AG04449 (cell line): ENCODE results near the gene PPT1.

Experiments used
- CTCF ChIA-PET: fragments of 350-600 bp; formaldehyde crosslinking; extraction: SDS; loops from one replicate; lab custom pipeline; 2021; ENCODE audit warnings: antibody characterized with exemption; lab: Yijun Ruan, JAX
- POLR2A ChIA-PET: fragments of 400-600, 350-600 bp; formaldehyde crosslinking; extraction: SDS; loops from one replicate; lab custom pipeline; 2020; ENCODE audit warnings: antibody characterized with exemption, inconsistent platforms; lab: Yijun Ruan, JAX
- DNase-seq: peaks from one replicate; pipeline ENCODE4 v3.0.0-alpha.2; 2010; ENCODE audit warnings: low read depth, low spot score
- H3K4me3 ChIP-seq: 2 replicates; pipeline ENCODE4 v1.5.1; 2011; ENCODE audit warnings: low read depth, mild to moderate bottlenecking, control low read depth, low read length
- CTCF ChIP-seq: IDR thresholded peaks from one replicate; pipeline ENCODE4 v1.5.1; 2011; ENCODE audit warnings: mild to moderate bottlenecking, moderate library complexity, low read length, control low read depth, inconsistent platforms; ENCODE audit not compliant: insufficient read depth; ENCODE audit errors: missing control alignments

PPT1 gene

GRCh38 chr1:40023379-40023944, 73.6 kb downstream of the PPT1 start:
- TF ChIP-seq CTCF, result no peak
- DNase-seq, result no peak
- H3K4me3 ChIP-seq, result no peak overlapping the region
- POLR2A ChIA-PET, result no interaction called here
- CTCF ChIA-PET, result interaction anchor here (1.8 to 6.8 kb wide), 2 partner anchors 10 to 50 kb away, joined by 4 to 57 read pairs; no protein-coding TSS in a partner anchor
